OCI-LY1 (cell line): ENCODE results near the gene EVC2.

Source experiments
- H2AFZ ChIP-seq: fragments of 200-600 bp; sonication (generic), shearing (Covaris generic); 2 replicates; pipeline ENCODE4 v1.6.0; 2014; ENCODE audit warnings: antibody characterized with exemption, mild to moderate bottlenecking, low read length
- H3F3A ChIP-seq: fragments of 200-600 bp; sonication (generic), shearing (Covaris generic); 2 replicates; pipeline ENCODE4 v1.6.0; 2014; ENCODE audit warnings: mild to moderate bottlenecking, antibody characterized with exemption, low read length, moderate library complexity; ENCODE audit not compliant: insufficient read depth
- H3K27ac ChIP-seq: fragments of 200-600 bp; sonication (generic); 2 replicates; pipeline ENCODE4 v1.5.1; 2014; ENCODE audit warnings: low read length, mixed run types, mild to moderate bottlenecking, low read depth; ENCODE audit not compliant: poor library complexity, severe bottlenecking
- H3K27me3 ChIP-seq: fragments of 200-600 bp; sonication (generic); 2 replicates; pipeline ENCODE4 v1.6.0; 2014; ENCODE audit warnings: antibody characterized with exemption, mild to moderate bottlenecking, low read length, moderate library complexity; ENCODE audit not compliant: insufficient read depth
- H3K36me3 ChIP-seq: fragments of 200-600 bp; sonication (generic); 2 replicates; pipeline ENCODE4 v1.6.1; 2014; ENCODE audit warnings: mild to moderate bottlenecking, antibody characterized with exemption, low read length, moderate library complexity, mixed read lengths; ENCODE audit not compliant: insufficient read depth
- H3K4me1 ChIP-seq: fragments of 200-600 bp; sonication (generic); 2 replicates; pipeline ENCODE4 v1.5.1; 2014; ENCODE audit warnings: mild to moderate bottlenecking, low read length, moderate library complexity; ENCODE audit not compliant: insufficient read depth, severe bottlenecking
- H3K4me2 ChIP-seq: fragments of 200-600 bp; sonication (generic), shearing (Covaris generic); 2 replicates; pipeline ENCODE4 v1.6.1; 2014; ENCODE audit warnings: low read length
- H3K4me3 ChIP-seq: fragments of 200-600 bp; sonication (generic); 2 replicates; pipeline ENCODE4 v1.5.1; 2014; ENCODE audit warnings: low read length, low read depth, mild to moderate bottlenecking, mixed read lengths; ENCODE audit not compliant: poor library complexity, severe bottlenecking
- H3K79me2 ChIP-seq: fragments of 200-600 bp; shearing (Covaris generic); 2 replicates; pipeline ENCODE4 v1.6.1; 2016; ENCODE audit warnings: mixed run types, low read length, mixed read lengths; ENCODE audit not compliant: insufficient read depth
- H3K9ac ChIP-seq: fragments of 200-600 bp; sonication (generic), shearing (Covaris generic); 2 replicates; pipeline ENCODE4 v1.6.1; 2014; ENCODE audit warnings: mild to moderate bottlenecking, low read length, mixed read lengths
- H3K9me2 ChIP-seq: fragments of 200-600 bp; sonication (generic), shearing (Covaris generic); 2 replicates; pipeline ENCODE4 v1.6.1; 2014; ENCODE audit warnings: low read depth, mild to moderate bottlenecking, low read length, mixed read lengths
- H3K9me3 ChIP-seq: fragments of 200-600 bp; shearing (Covaris generic); 2 replicates; pipeline ENCODE4 v1.6.1; 2014; ENCODE audit warnings: low read length, mixed read lengths
- H4K20me1 ChIP-seq: fragments of 200-600 bp; sonication (generic), shearing (Covaris generic); 2 replicates; pipeline ENCODE4 v1.6.0; 2016; ENCODE audit warnings: mild to moderate bottlenecking, low read length; ENCODE audit not compliant: insufficient read depth
- EZH2 ChIP-seq: fragments of 200-600 bp; sonication (generic), shearing (Covaris generic); IDR thresholded peaks from 2 replicates; pipeline ENCODE4 v1.8.0; 2017; ENCODE audit warnings: borderline replicate concordance, mixed run types, mild to moderate bottlenecking, antibody characterized with exemption, low read length, moderate library complexity, mixed read lengths
- TF ChIP-seq, protein P1 (sequence below): fragments of 200-600 bp; sonication (generic), shearing (Covaris generic); IDR thresholded peaks from 2 replicates; pipeline ENCODE4 v1.5.1; 2017; ENCODE audit warnings: mild to moderate bottlenecking, antibody characterized with exemption, low read length, moderate library complexity, mixed read lengths

The EVC2 gene

GRCh38 chr4:5710065-5710960 lies 2.0 kb upstream of the EVC2 start:
- no peaks in the 10 kb centered on the region for H3F3A ChIP-seq
- peaks cover 55% of the 10 kb centered on the region for H3K4me1 ChIP-seq
- H2AFZ ChIP-seq: peak overlapping the region; percentile 48; the same call in 1 of the 2 replicates
- no peak for TF ChIP-seq EZH2
- TF ChIP-seq, protein P1, sequence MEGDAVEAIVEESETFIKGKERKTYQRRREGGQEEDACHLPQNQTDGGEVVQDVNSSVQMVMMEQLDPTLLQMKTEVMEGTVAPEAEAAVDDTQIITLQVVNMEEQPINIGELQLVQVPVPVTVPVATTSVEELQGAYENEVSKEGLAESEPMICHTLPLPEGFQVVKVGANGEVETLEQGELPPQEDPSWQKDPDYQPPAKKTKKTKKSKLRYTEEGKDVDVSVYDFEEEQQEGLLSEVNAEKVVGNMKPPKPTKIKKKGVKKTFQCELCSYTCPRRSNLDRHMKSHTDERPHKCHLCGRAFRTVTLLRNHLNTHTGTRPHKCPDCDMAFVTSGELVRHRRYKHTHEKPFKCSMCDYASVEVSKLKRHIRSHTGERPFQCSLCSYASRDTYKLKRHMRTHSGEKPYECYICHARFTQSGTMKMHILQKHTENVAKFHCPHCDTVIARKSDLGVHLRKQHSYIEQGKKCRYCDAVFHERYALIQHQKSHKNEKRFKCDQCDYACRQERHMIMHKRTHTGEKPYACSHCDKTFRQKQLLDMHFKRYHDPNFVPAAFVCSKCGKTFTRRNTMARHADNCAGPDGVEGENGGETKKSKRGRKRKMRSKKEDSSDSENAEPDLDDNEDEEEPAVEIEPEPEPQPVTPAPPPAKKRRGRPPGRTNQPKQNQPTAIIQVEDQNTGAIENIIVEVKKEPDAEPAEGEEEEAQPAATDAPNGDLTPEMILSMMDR: peak; percentile 30; the same call in 1 of the 2 replicates
- H3K4me3 ChIP-seq: peak overlapping the region; percentile 64
- peaks cover 4% of the 10 kb centered on the region; the same call in 1 of the 2 replicates for H3K36me3 ChIP-seq
- no peaks in the 10 kb centered on the region for H3K9me3 ChIP-seq
- H3K79me2 ChIP-seq: no peaks in the 10 kb centered on the region
- no peaks in the 10 kb centered on the region for H4K20me1 ChIP-seq
- H3K27me3 ChIP-seq: no peaks in the 10 kb centered on the region
- H3K9ac ChIP-seq: peak overlapping the region; percentile 60
- peak overlapping the region; percentile 72 for H3K4me2 ChIP-seq
- peak overlapping the region; percentile 95 for H3K27ac ChIP-seq
- H3K9me2 ChIP-seq: no peaks in the 10 kb centered on the region

GRCh38 chr4:5709207-5709575 lies 832 bp upstream of the EVC2 start:
- no peaks in the 10 kb centered on the region for H3K79me2 ChIP-seq
- no peaks in the 10 kb centered on the region for H3K27me3 ChIP-seq
- peak overlapping the region; percentile 93 for H3K4me2 ChIP-seq
- H3K4me3 ChIP-seq: peak overlapping the region; percentile 80
- H3K27ac ChIP-seq: peak overlapping the region; percentile 95
- H3K4me1 ChIP-seq: peaks cover 55% of the 10 kb centered on the region
- H3K9ac ChIP-seq: peak overlapping the region; percentile 95
- H3K36me3 ChIP-seq: peaks cover 3% of the 10 kb centered on the region; the same call in 1 of the 2 replicates
- no peak overlapping the region for H2AFZ ChIP-seq
- no peaks in the 10 kb centered on the region for H3F3A ChIP-seq
- TF ChIP-seq, protein P1: no peak
- no peak for TF ChIP-seq EZH2
- H3K9me3 ChIP-seq: no peaks in the 10 kb centered on the region
- H4K20me1 ChIP-seq: no peaks in the 10 kb centered on the region
- H3K9me2 ChIP-seq: no peaks in the 10 kb centered on the region

DNA sequence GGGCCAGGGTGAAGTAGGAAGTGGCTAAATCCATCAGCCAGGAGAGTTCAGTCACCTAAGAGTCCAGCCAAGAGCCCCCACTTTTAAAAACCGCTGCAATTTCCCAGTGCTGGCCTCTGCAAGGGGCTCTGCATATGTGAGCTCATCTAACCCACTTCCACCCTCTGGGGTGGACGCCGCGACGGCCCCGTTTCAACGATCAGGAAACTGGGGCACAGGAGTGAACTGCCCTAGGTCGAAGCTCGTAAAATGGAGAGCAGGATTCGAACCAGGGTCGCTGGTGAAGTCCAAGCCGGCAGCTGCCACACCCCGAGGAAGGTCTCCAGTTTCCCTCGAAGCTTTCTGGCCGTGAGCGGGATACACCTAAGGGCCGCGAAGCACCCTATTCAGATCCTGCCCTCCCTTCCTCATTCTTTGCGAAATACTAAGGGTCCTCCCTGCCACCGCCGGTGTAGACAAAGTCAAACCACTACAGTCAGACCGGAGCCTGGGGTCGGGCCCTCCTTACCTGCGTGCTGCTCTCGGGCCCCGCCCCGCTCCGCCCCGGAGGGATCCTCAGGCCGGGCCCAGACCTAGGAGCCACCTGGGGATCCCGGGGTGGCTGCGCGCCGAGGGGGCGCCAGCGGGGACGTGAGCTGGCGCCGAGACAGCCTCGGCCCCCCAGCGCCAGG lies 446 bp downstream of the EVC2 start:
- Histone ChIP-seq H2AFZ (no peak overlapping the region), H3K36me3 (peaks cover 7% of the 10 kb centered on the region; the same call in 1 of the 2 replicates), H3K4me2 (peak overlapping the region; percentile 93), H3K79me2 (no peaks in the 10 kb centered on the region), H3K4me1 (peaks cover 53% of the 10 kb centered on the region), H3K9me2 (no peaks in the 10 kb centered on the region), H4K20me1 (no peaks in the 10 kb centered on the region), H3K9ac (peak overlapping the region; percentile 95), H3K4me3 (peak overlapping the region; percentile 80), H3K9me3 (no peaks in the 10 kb centered on the region), H3F3A (no peaks in the 10 kb centered on the region), H3K27ac (peak overlapping the region; percentile 39), H3K27me3 (no peaks in the 10 kb centered on the region)
- TF ChIP-seq, protein P1: no peak
- no peak for TF ChIP-seq EZH2
